Right atrium auricular region (tissue), 2 donors: ENCODE data around the gene WNT10A. TPM values are rescaled to one million over a fixed set of nuclear protein-coding genes. Genes with fewer than 3 reads are reported as not detected.

Experiments used
- total RNA-seq, 2 donors: library from RNA; depleted of rRNA; stranded (reverse); fragments of >200 nt; gene quantifications; one replicate each; pipeline ENCODE4 v1.1.0, GENCODE V29; 2016

The WNT10A gene
- total RNA-seq, 2 donors from 2014 or later = 0.90 to 1.2 TPM

Other genes starting within 250 kb of the WNT10A start
- 10 to 100 TPM; 13.6 to 17.9 TPM for gene ZNF142, start 221.2 kb upstream of the WNT10A start, total RNA-seq
- gene BCS1L, start 221.2 kb upstream of the WNT10A start, total RNA-seq = 10 to 100 TPM; 16.8 to 21.2 TPM
- 10 to 100 TPM; 13.9 to 18.2 TPM for gene RNF25, start 208.8 kb upstream of the WNT10A start, total RNA-seq
- 1 to 10 TPM; 6.0 to 8.5 TPM for gene STK36, start 208.8 kb upstream of the WNT10A start, total RNA-seq
- 1 to 10 TPM; 8.2 to 9.9 TPM for gene TTLL4, start 170.0 kb upstream of the WNT10A start, total RNA-seq
- gene CYP27A1, start 98.7 kb upstream of the WNT10A start, total RNA-seq = 10 to 100 TPM; 17.2 to 23.4 TPM
- gene PRKAG3, start 49.0 kb upstream of the WNT10A start, total RNA-seq = under 1 TPM in 1 of 2 donors, not detected in 1; 0.19 TPM
- 1 to 10 TPM; 1.8 to 2.4 TPM for gene WNT6, start 21.0 kb upstream of the WNT10A start, total RNA-seq
- gene CDK5R2, start 78.8 kb downstream of the WNT10A start, total RNA-seq = not detected
- gene FEV, start 104.3 kb downstream of the WNT10A start, total RNA-seq = not detected
- gene CRYBA2, start 112.6 kb downstream of the WNT10A start, total RNA-seq = not detected
- not detected for gene CFAP65, start 160.7 kb downstream of the WNT10A start, total RNA-seq
- gene IHH, start 180.1 kb downstream of the WNT10A start, total RNA-seq = not detected